GM23248 (cell line): ENCODE data around the gene NHLRC4. TPM values are rescaled to one million over a fixed set of nuclear protein-coding genes. Genes with fewer than 3 reads are reported as not detected.
A peak's percentile ranks its signal among the peaks of the same experiment; 100 is the strongest.

Source experiments
- DNase-seq: peaks from one replicate; pipeline ENCODE4 v3.0.0-alpha.2; 2015
- H2AFZ ChIP-seq: fragments of 200-600 bp; sonication (generic); 2 replicates; pipeline ENCODE4 v1.6.1; 2016; ENCODE audit warnings: antibody characterized with exemption
- H3F3A ChIP-seq: fragments of 200-600 bp; sonication (generic); 2 replicates; pipeline ENCODE4 v1.6.1; 2016; ENCODE audit warnings: mild to moderate bottlenecking, antibody characterized with exemption, mixed run types; ENCODE audit not compliant: insufficient read depth
- H3K27ac ChIP-seq: fragments of 200-600 bp; sonication (generic); 2 replicates; pipeline ENCODE4 v1.5.1; 2016; ENCODE audit warnings: mild to moderate bottlenecking
- H3K27me3 ChIP-seq: fragments of 200-600 bp; sonication (generic); replicated peaks from 2 replicates; pipeline ENCODE4 v1.6.1; 2016; ENCODE audit warnings: mild to moderate bottlenecking; ENCODE audit not compliant: insufficient read depth
- H3K36me3 ChIP-seq: fragments of 200-600 bp; sonication (generic); 2 replicates; pipeline ENCODE4 v1.6.1; 2016; ENCODE audit warnings: low read depth, mild to moderate bottlenecking
- H3K4me1 ChIP-seq: fragments of 200-600 bp; sonication (generic); 2 replicates; pipeline ENCODE4 v1.6.1; 2016; ENCODE audit warnings: mild to moderate bottlenecking; ENCODE audit not compliant: insufficient read depth
- H3K4me2 ChIP-seq: fragments of 200-600 bp; sonication (generic); one replicate; pipeline ENCODE4 v1.6.1; 2016; ENCODE audit warnings: mild to moderate bottlenecking; ENCODE audit not compliant: unreplicated experiment
- H3K4me3 ChIP-seq: fragments of 200-600 bp; sonication (generic); 2 replicates; pipeline ENCODE4 v1.5.1; 2016; ENCODE audit warnings: mild to moderate bottlenecking
- H3K79me2 ChIP-seq: fragments of 200-600 bp; sonication (generic); 2 replicates; pipeline ENCODE4 v1.6.1; 2016; ENCODE audit warnings: mild to moderate bottlenecking; ENCODE audit not compliant: insufficient read depth
- H3K9ac ChIP-seq: fragments of 200-600 bp; sonication (generic); 2 replicates; pipeline ENCODE4 v1.6.1; 2016; ENCODE audit warnings: mild to moderate bottlenecking
- H3K9me2 ChIP-seq: fragments of 200-600 bp; sonication (generic); 2 replicates; pipeline ENCODE4 v1.6.1; 2016; ENCODE audit warnings: mixed run types, mild to moderate bottlenecking, moderate library complexity; ENCODE audit not compliant: insufficient read depth
- H3K9me3 ChIP-seq: fragments of 200-600 bp; sonication (generic); one replicate; pipeline ENCODE4 v1.6.1; 2017; ENCODE audit warnings: low read depth
- H4K20me1 ChIP-seq: fragments of 200-600 bp; sonication (generic); 2 replicates; pipeline ENCODE4 v1.6.0; 2016; ENCODE audit not compliant: insufficient read depth
- EZH2 ChIP-seq: fragments of 200-600 bp; sonication (generic); IDR thresholded peaks from 2 replicates; pipeline ENCODE4 v1.6.1; 2018; ENCODE audit warnings: antibody characterized with exemption, mild to moderate bottlenecking; ENCODE audit not compliant: insufficient read depth, poor library complexity, severe bottlenecking
- EZH2phosphoT487 ChIP-seq: fragments of 200-600 bp; sonication (generic); IDR thresholded peaks from 2 replicates; pipeline ENCODE4 v1.6.1; 2018; ENCODE audit warnings: antibody characterized with exemption, moderate library complexity, mild to moderate bottlenecking, low read depth; ENCODE audit not compliant: insufficient read depth
- WGBS, 2 experiments: methylation state at CpG; one replicate each; pipeline ENCODE4 v1.1.6; 2015 to 2017; ENCODE audit warnings: low lambda C conversion rate in 2 of 2, low coverage in 1 of 2; ENCODE audit errors: missing lambda C conversion rate in 2 of 2; 5-methylcytosine and 5-hydroxymethylcytosine counted together
- in situ Hi-C: fragments of 300-500 bp; cut with MboI; formaldehyde crosslinking; loops from 2 replicates; pipeline ENCODE4 v1.15.0; 2020
- polyA plus RNA-seq: library from polyadenylated mRNA; unstranded; fragments of >200 nt; fragmentation: Nextera tagmentation; extraction: Ambion mirVana; gene quantifications from 2 replicates; pipeline ENCODE4 v1.2.1, GENCODE V29; 2016
- total RNA-seq: library from RNA; depleted of rRNA; stranded (reverse); fragments of >200 nt; shearing (Covaris generic); gene quantifications from 2 replicates; pipeline ENCODE4 v1.2.3, GENCODE V29; 2014

The NHLRC4 gene
- total and polyA plus RNA-seq, 2 experiments from 2014 or later, result 0.11 to 0.20 TPM

DNA sequence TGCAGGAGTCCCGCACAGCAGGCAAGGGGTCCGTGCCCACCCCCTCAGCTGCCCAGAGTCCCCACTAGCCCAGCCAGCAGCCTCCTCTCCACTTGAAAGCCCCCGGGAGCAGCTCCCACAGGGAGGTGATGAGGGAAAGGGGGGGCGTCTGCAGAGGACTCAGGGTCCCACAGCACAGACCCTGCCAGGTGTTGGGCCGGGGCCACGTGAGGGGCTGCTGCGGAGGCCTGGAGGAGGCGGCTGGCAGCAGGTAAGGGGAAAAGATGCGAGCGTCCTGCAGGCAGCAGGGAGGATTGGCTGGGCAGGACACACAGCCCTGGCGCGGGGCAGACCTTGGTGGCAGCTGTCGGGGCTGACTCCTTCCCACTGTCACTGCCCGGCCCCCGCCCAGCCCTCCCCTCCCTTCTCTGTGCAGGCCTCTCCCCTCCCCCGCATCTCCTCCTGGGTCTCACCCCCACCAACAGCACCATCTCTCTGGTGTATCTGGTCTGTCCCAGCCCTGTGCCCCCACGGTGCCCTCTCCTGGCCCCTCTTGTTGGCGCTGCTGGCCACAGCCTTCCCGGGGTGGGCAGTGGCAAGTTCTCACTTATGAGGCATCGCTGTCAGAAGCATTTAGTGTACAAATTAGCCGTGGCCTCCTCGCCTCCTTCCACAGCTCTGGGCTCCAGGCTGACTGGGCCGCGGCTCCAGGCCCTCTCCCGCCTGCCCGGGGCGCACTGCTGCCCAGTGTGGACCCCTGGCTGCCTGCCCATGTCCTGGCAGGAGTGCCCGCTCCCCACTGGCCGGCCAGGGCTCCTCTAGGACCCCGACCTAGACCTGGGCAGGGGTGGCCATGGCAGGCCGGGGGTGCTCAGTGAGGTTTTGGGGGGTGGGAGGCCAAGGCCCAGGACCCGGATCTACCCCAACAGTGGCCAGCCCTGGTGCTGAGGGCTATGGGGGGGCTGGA, 11.0 kb upstream of the NHLRC4 start:
- Histone ChIP-seq H3K4me3 (peak overlapping the region; percentile 63; the same call in 1 of the 2 replicates), H3K9me2 (no peaks in the 10 kb centered on the region), H3K4me2 (peak overlapping the region; percentile 75), H3F3A (no peaks in the 10 kb centered on the region), H3K27ac (peak overlapping the region; percentile 86), H4K20me1 (no peaks in the 10 kb centered on the region), H3K9me3 (no peaks in the 10 kb centered on the region), H3K36me3 (no peaks in the 10 kb centered on the region), H3K79me2 (no peaks in the 10 kb centered on the region), H3K27me3 (peaks cover 10% of the 10 kb centered on the region; the same call in 1 of the 2 replicates), H2AFZ (no peak overlapping the region), H3K9ac (peak overlapping the region; percentile 78), H3K4me1 (peaks cover 17% of the 10 kb centered on the region)
- TF ChIP-seq EZH2 (no peak), EZH2phosphoT487 (no peak)
- WGBS, 2 experiments, result 82 to 86% methylated on average over 27 to 32 of the region's 32 CpGs
- peak; percentile 20 for DNase-seq
- in situ Hi-C loops, result no loop called here

GRCh38 chr16:556474-557173, 10.2 kb upstream of the NHLRC4 start:
- Histone ChIP-seq H3K79me2 (no peaks in the 10 kb centered on the region), H3K4me1 (peaks cover 17% of the 10 kb centered on the region), H3K9me3 (no peaks in the 10 kb centered on the region), H3K4me2 (no peak overlapping the region), H3F3A (no peaks in the 10 kb centered on the region), H3K4me3 (no peak overlapping the region), H2AFZ (no peak overlapping the region), H3K9ac (no peak overlapping the region), H3K27ac (no peak overlapping the region), H3K27me3 (peaks cover 13% of the 10 kb centered on the region; the same call in 1 of the 2 replicates), H4K20me1 (no peaks in the 10 kb centered on the region), H3K36me3 (no peaks in the 10 kb centered on the region), H3K9me2 (no peaks in the 10 kb centered on the region)
- WGBS, 2 experiments, result 85 to 91% methylated on average over 19 to 32 of the region's 32 CpGs
- in situ Hi-C loops, result no loop called here
- no peak for DNase-seq
- no peak for TF ChIP-seq EZH2
- TF ChIP-seq EZH2phosphoT487, result no peak

DNA sequence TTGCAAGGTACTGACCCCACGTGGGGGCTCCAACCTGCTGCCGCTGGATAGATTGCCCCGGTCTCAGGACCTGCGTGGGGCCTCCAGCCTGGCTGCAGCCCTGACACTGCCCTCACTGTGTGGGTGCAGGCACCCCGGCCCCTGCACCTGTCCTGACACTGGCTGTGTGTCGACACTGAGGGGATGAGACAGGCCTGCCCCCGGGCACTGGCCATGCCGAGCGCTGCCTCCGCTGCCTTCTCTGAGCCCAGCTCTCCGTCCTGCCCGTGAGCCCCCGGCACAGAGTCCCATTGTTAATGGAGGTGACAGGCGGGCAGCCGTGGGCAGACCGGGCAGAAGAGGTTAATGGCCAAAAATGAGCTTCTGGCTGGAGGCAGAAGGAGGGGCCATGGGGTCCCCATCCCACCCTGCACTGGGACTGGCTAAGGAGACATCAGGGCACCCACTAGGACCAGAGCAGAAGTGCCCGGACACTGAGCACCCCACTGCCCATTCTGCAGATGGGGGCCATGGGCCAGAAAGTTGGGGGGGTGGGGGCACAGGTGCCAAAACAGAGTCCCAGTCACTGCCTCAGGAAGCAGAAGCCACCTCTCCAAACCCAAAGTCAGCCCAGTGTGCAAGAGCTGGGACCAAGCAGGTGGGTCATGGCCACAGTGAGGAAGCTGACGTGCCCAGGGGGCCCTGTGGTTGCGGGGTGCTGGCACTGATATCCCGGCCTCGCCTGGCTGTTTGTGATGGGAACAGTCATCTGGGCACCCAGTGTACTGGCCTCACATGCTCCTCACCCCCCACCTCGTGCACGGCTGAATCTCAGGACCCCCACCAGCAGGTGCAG, 9.1 kb upstream of the NHLRC4 start:
- TF ChIP-seq EZH2phosphoT487 (no peak), EZH2 (no peak)
- H2AFZ ChIP-seq, result no peak overlapping the region
- H3K79me2 ChIP-seq, result no peaks in the 10 kb centered on the region
- H3K4me2 ChIP-seq, result no peak overlapping the region
- no peaks in the 10 kb centered on the region for H3K9me2 ChIP-seq
- H3K9ac ChIP-seq, result no peak overlapping the region
- no peaks in the 10 kb centered on the region for H4K20me1 ChIP-seq
- no peak overlapping the region for H3K27ac ChIP-seq
- H3K36me3 ChIP-seq, result no peaks in the 10 kb centered on the region
- H3K4me3 ChIP-seq, result no peak overlapping the region
- no peaks in the 10 kb centered on the region for H3K9me3 ChIP-seq
- peaks cover 13% of the 10 kb centered on the region; the same call in 1 of the 2 replicates for H3K27me3 ChIP-seq
- 81 to 82% methylated on average over 23 of the region's 23 CpGs for WGBS, 2 experiments
- in situ Hi-C loops, result no loop called here
- H3F3A ChIP-seq, result no peaks in the 10 kb centered on the region
- H3K4me1 ChIP-seq, result peaks cover 17% of the 10 kb centered on the region
- no peak for DNase-seq
